Thoracic aorta (tissue), 2 donors: Measurements from ENCODE around the gene MEGF10. TPM values are rescaled to one million over a fixed set of nuclear protein-coding genes. Genes with fewer than 3 reads are reported as not detected.
"Not testable (repeated sequence)": the region's sequence is repeated elsewhere in the genome, so short reads cannot be mapped to it uniquely, and the experiment has no call there.

ENCODE experiments used
- ATAC-seq: fragments of 150-250 bp; one replicate; pipeline ENCODE4 v1.8.0; 2017; ENCODE audit warnings: low read depth; ENCODE audit not compliant: insufficient number of reproducible peaks, low FRiP score
- DNase-seq: peaks from one replicate; pipeline ENCODE4 v3.0.0-alpha.2; 2020; ENCODE audit warnings: low spot score
- H3K27ac ChIP-seq, 2 donors: fragments of 200-600 bp; sonication (generic); 1 replicate in 1 of 2; 2 replicates in 1 of 2; pipeline ENCODE4 v1.5.1; 2016; ENCODE audit warnings: mild to moderate bottlenecking in 2 of 2, moderate library complexity in 2 of 2
- H3K27me3 ChIP-seq: fragments of 200-600 bp; sonication (generic); replicated peaks from 2 replicates; pipeline ENCODE4 v1.6.0; 2016; ENCODE audit warnings: mild to moderate bottlenecking; ENCODE audit not compliant: insufficient read depth
- H3K36me3 ChIP-seq: fragments of 200-600 bp; sonication (generic); one replicate; pipeline ENCODE4 v1.5.1; 2016
- H3K4me1 ChIP-seq, 2 donors: fragments of 200-600 bp; sonication (generic); 1 replicate in 1 of 2; 2 replicates in 1 of 2; pipeline versions ENCODE4 v1.5.1 to v1.6.0; 2016; ENCODE audit warnings: low read depth in 2 of 2, mild to moderate bottlenecking in 1 of 2; ENCODE audit not compliant: control insufficient read depth in 1 of 2
- H3K4me3 ChIP-seq: fragments of 200-600 bp; sonication (generic); 2 replicates; pipeline ENCODE4 v1.5.1; 2016; ENCODE audit warnings: mild to moderate bottlenecking
- H3K9me3 ChIP-seq: fragments of 200-600 bp; sonication (generic); 2 replicates; pipeline ENCODE4 v1.5.1; 2016
- total RNA-seq, 2 donors: library from RNA; depleted of rRNA; stranded (reverse); fragments of >200 nt; gene quantifications; one replicate each; pipeline versions ENCODE4 v1.1.0 to v1.2.3, GENCODE V29; 2016
- TF ChIP-seq, protein P1 (sequence below): fragments of 200-600 bp; sonication (generic); IDR thresholded peaks from one replicate; pipeline ENCODE4 v1.5.1; 2019; ENCODE audit warnings: antibody characterized with exemption

The MEGF10 gene
- total RNA-seq, 2 donors from 2014 or later = under 0.01 to 0.21 TPM

DNA sequence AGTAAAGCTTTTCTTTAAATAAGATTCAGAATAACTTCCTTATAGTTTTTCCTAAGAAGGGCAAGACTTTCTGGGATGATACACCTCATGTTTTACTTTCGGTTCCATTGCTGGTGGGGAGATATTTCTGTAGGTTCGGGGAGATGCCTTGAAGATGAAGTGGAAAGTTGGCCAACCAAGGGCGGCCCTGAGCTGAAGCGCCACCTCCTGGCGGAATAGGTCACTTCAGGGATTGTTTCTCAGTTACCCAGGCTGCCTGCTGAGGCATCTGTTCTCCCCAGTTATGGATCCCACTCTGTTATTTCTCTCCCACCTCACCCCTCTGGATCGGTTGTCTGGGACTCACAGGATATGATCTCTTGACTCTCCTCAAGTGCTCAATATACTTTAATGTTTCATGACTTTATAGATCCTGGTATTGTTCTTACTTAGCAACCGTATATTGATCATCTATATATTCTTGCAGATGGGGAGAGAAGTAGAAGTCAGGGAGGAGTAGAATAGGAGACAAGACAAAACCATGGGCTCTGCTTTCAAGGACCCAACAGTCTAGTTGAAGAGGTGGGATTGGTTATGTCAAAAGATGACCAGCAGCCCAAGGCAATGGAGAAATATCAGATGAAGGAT lies 23.4 kb downstream of the MEGF10 start:
- DNase-seq (no peak), ATAC-seq (no peak)
- TF ChIP-seq, protein P1, sequence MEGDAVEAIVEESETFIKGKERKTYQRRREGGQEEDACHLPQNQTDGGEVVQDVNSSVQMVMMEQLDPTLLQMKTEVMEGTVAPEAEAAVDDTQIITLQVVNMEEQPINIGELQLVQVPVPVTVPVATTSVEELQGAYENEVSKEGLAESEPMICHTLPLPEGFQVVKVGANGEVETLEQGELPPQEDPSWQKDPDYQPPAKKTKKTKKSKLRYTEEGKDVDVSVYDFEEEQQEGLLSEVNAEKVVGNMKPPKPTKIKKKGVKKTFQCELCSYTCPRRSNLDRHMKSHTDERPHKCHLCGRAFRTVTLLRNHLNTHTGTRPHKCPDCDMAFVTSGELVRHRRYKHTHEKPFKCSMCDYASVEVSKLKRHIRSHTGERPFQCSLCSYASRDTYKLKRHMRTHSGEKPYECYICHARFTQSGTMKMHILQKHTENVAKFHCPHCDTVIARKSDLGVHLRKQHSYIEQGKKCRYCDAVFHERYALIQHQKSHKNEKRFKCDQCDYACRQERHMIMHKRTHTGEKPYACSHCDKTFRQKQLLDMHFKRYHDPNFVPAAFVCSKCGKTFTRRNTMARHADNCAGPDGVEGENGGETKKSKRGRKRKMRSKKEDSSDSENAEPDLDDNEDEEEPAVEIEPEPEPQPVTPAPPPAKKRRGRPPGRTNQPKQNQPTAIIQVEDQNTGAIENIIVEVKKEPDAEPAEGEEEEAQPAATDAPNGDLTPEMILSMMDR = peak; percentile 68

DNA sequence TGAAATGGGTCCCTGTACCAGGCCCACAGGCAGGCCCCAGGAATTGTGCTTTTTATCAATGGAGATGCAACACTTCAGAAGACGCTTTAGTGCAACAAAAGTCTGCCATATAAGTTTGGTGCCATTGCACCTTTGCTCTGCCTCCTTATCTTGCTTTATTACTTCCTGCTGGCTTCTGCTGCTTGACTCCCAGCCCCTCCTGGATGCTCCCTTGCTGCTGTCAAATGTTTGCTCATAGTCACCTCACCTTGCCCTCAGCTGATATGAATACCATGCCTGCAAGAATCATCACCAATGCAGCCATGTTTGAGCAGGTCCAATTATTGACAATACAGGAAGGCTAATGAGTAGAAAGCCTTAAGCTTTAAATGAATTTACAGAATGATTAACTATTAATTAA lies 25.4 kb downstream of the MEGF10 start:
- H3K9me3 ChIP-seq = no peaks in the 10 kb centered on the region
- H3K36me3 ChIP-seq = no peaks in the 10 kb centered on the region
- DNase-seq = no peak
- H3K4me1 ChIP-seq = no peaks in the 10 kb centered on the region
- H3K27me3 ChIP-seq = no peaks in the 10 kb centered on the region
- H3K4me3 ChIP-seq = no peak overlapping the region
- TF ChIP-seq, protein P1 = no peak
- H3K27ac ChIP-seq = no peak overlapping the region
- ATAC-seq = no peak

More for the DNA sequence above, 23.4 kb downstream of the MEGF10 start:
- Histone ChIP-seq H3K4me1 (no peaks in the 10 kb centered on the region), H3K27me3 (no peaks in the 10 kb centered on the region), H3K36me3 (no peaks in the 10 kb centered on the region), H3K9me3 (no peaks in the 10 kb centered on the region), H3K27ac (no peak overlapping the region), H3K4me3 (no peak overlapping the region)

DNA sequence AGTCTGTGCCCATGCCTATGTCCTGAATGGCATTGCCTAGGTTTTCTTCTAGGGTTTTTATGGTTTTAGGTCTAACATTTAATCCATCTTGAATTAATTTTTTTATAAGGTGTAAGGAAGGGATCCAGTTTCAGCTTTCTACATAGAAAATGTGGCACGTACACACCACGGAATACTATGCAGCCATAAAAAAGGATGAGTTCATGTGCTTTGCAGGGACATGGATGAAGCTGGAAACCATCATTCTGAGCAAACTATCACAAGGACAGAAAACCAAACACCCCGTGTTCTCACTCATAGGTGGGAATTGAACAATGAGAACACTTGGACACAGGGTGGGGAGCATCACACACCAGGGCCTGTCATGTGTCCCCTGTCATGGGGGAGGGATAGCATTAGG lies 26.8 kb downstream of the MEGF10 start:
- H3K4me3 ChIP-seq, H3K4me1 ChIP-seq, DNase-seq, H3K36me3 ChIP-seq, H3K27me3 ChIP-seq, ATAC-seq, H3K9me3 ChIP-seq, H3K27ac ChIP-seq: not testable (repeated sequence)

DNA sequence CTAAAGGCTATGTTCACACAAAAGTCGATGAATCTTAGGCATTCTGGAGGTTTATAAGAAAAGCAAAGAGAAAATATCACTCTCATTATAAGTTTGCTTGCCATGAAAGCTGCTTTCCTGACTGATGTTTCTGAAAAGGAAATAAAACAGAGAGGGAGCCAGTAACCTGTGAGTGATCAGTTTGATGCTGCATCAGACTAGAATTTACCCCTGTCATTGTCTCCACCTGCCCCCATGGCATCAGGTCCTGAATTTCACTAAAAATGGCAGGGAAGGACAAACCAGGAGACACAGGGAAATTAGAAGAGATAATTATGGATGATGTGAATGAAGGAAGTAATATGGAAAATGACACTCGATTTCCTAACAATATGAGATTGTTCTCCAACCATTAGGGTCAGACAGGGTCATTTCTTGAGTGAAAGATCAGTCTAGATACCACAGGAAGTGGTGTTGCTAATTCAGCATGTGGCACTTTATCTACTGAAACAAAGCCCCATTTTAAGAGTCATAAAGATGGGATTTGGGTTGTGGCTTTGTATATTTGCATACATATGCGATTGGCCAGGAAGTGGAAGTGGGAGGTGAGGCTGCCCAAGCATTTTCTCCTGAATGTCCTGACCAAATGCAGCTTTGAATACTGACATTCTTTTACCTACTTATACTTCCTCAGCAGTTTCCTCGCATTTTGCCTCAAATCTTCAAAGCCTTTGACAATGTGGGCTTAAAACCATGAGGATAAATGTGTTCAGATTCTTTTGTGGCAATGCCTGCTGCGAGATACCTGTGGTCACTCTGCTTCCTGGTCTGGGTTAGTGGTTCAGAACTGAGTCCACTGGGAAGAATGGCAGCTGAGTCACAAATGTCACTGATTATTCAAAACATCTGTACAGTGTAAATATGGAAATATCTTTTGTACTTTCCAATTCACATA lies 29.7 kb downstream of the MEGF10 start:
- Histone ChIP-seq H3K27ac (no peak overlapping the region), H3K4me3 (no peak overlapping the region), H3K4me1 (no peaks in the 10 kb centered on the region), H3K36me3 (no peaks in the 10 kb centered on the region), H3K9me3 (no peaks in the 10 kb centered on the region), H3K27me3 (no peaks in the 10 kb centered on the region)
- ATAC-seq = no peak
- TF ChIP-seq, protein P1 = no peak
- DNase-seq = no peak

DNA sequence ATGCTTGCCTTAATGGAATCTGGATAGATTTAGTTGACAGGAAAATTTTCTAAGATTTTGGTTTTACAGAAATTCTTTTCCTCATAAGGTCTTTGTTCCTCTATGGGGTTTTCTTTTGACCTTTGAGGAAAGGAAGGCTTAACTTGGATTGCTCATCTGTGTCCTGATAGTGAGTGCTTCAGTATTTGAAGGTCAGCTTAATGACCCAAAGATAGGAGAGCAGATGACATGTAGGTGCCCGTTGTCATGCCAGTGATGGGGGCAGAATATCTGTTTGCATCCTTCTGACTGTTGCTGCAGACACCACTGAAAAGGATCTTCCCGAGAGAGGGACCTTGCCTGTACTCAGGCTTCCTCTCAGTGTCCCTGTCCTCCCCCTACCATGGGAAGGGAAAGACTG lies 30.9 kb downstream of the MEGF10 start:
- ATAC-seq = no peak
- Histone ChIP-seq H3K4me1 (no peaks in the 10 kb centered on the region), H3K27ac (no peak overlapping the region), H3K27me3 (no peaks in the 10 kb centered on the region), H3K9me3 (no peaks in the 10 kb centered on the region), H3K36me3 (no peaks in the 10 kb centered on the region), H3K4me3 (no peak overlapping the region)
- TF ChIP-seq, protein P1 = no peak
- DNase-seq = no peak
